Neuronal stem cell (in vitro differentiated cells): ENCODE data around the gene KYNU.
"Not testable (repeated sequence)": the region's sequence is repeated elsewhere in the genome, so short reads cannot be mapped to it uniquely, and the experiment has no call there.

Experiments used
- DNase-seq: peaks from one replicate; pipeline ENCODE4 v3.0.0-alpha.2; 2013; ENCODE audit warnings: low spot score
- H2AFZ ChIP-seq: one replicate; pipeline ENCODE4 v1.6.1; 2013; ENCODE audit warnings: mild to moderate bottlenecking, low read length, inconsistent platforms
- H2AK5ac ChIP-seq: 2 replicates; pipeline ENCODE4 v1.6.1; 2013; ENCODE audit warnings: low read depth, mild to moderate bottlenecking, inconsistent platforms, low read length, moderate library complexity, mixed read lengths
- H2BK120ac ChIP-seq: 2 replicates; pipeline ENCODE4 v1.6.1; 2013; ENCODE audit warnings: low read depth, mild to moderate bottlenecking, inconsistent platforms, low read length, moderate library complexity, mixed read lengths
- H2BK12ac ChIP-seq: one replicate; pipeline ENCODE4 v1.6.1; 2013; ENCODE audit warnings: low read length, inconsistent platforms
- H2BK15ac ChIP-seq: 2 replicates; pipeline ENCODE4 v1.6.1; 2013; ENCODE audit warnings: mild to moderate bottlenecking, low read length, inconsistent platforms, mixed read lengths
- H2BK5ac ChIP-seq: one replicate; pipeline ENCODE4 v1.6.1; 2013; ENCODE audit warnings: inconsistent platforms, mild to moderate bottlenecking, low read length, moderate library complexity
- H3K14ac ChIP-seq: one replicate; pipeline ENCODE4 v1.6.1; 2013; ENCODE audit warnings: low read length, inconsistent platforms
- H3K18ac ChIP-seq: 2 replicates; pipeline ENCODE4 v1.6.1; 2013; ENCODE audit warnings: low read length, inconsistent platforms
- H3K23ac ChIP-seq: 2 replicates; pipeline ENCODE4 v1.6.1; 2013; ENCODE audit warnings: low read depth, mild to moderate bottlenecking, mixed read lengths, low read length, inconsistent platforms; ENCODE audit not compliant: poor library complexity
- H3K27ac ChIP-seq: replicated peaks from 3 replicates; pipeline ENCODE4 v1.5.1; 2013; ENCODE audit warnings: low read length, inconsistent platforms
- H3K27me3 ChIP-seq, 3 experiments: 2 replicates each; pipeline ENCODE4 v1.6.1; 2013; ENCODE audit warnings: low read length in 3 of 3, mild to moderate bottlenecking in 2 of 3, inconsistent platforms in 1 of 3, low read depth in 1 of 3, mixed read lengths in 1 of 3, moderate library complexity in 1 of 3; ENCODE audit not compliant: control insufficient read depth in 3 of 3, insufficient read depth in 3 of 3
- H3K36me3 ChIP-seq, 2 donors: replicated peaks in 1 of 2; 2 replicates each; pipeline ENCODE4 v1.6.1; 2013; ENCODE audit warnings: low read length in 2 of 2; ENCODE audit not compliant: control insufficient read depth in 2 of 2, insufficient read depth in 2 of 2
- H3K4ac ChIP-seq: 2 replicates; pipeline ENCODE4 v1.6.1; 2013; ENCODE audit warnings: inconsistent platforms, mild to moderate bottlenecking, low read length, moderate library complexity
- H3K4me1 ChIP-seq, 2 donors: 1 replicate in 1 of 2; 2 replicates in 1 of 2; pipeline ENCODE4 v1.6.1; 2013; ENCODE audit warnings: low read length in 2 of 2, low read depth in 1 of 2; ENCODE audit not compliant: control insufficient read depth in 2 of 2, insufficient read depth in 1 of 2
- H3K4me2 ChIP-seq: one replicate; pipeline ENCODE4 v1.6.1; 2013; ENCODE audit warnings: mild to moderate bottlenecking, low read length, inconsistent platforms; ENCODE audit not compliant: insufficient read depth, poor library complexity, severe bottlenecking
- H3K4me3 ChIP-seq, 2 donors: 2 replicates each; pipeline ENCODE4 v1.5.1; 2013; ENCODE audit warnings: low read length in 2 of 2, mild to moderate bottlenecking in 2 of 2, inconsistent platforms in 1 of 2, moderate library complexity in 1 of 2
- H3K79me1 ChIP-seq: one replicate; pipeline ENCODE4 v1.6.1; 2013; ENCODE audit warnings: low read depth, mild to moderate bottlenecking, inconsistent platforms, low read length, moderate library complexity
- H3K9ac ChIP-seq: one replicate; pipeline ENCODE4 v1.6.1; 2013; ENCODE audit warnings: mild to moderate bottlenecking, low read depth, low read length, inconsistent platforms; ENCODE audit not compliant: poor library complexity
- H3K9me3 ChIP-seq, 2 donors: replicated peaks in 1 of 2; 2 replicates each; pipeline versions ENCODE3 to v1.6.1; 2013; ENCODE audit warnings: low read length in 2 of 2, mild to moderate bottlenecking in 2 of 2, inconsistent platforms in 1 of 2, low read depth in 1 of 2, mixed read lengths in 1 of 2, moderate library complexity in 1 of 2; ENCODE audit not compliant: control insufficient read depth in 2 of 2, insufficient read depth in 1 of 2
- H4K8ac ChIP-seq: one replicate; pipeline ENCODE4 v1.6.1; 2013; ENCODE audit warnings: low read depth, mild to moderate bottlenecking, inconsistent platforms, low read length, moderate library complexity
- H4K91ac ChIP-seq: one replicate; pipeline ENCODE4 v1.6.1; 2013; ENCODE audit warnings: low read length, low read depth, mild to moderate bottlenecking, inconsistent platforms; ENCODE audit not compliant: poor library complexity
- WGBS, 2 donors: extraction: QIAGEN DNeasy Blood & Tissue Kit; methylation state at CpG; one replicate each; pipeline ENCODE4 v1.1.7; 2013; ENCODE audit warnings: missing lambda C conversion rate in 2 of 2, mixed read lengths in 1 of 2; ENCODE audit not compliant: insufficient read length in 2 of 2, insufficient replicate concordance in 1 of 2; ENCODE audit errors: extremely low coverage in 2 of 2; 5-methylcytosine and 5-hydroxymethylcytosine counted together

The KYNU gene

DNA sequence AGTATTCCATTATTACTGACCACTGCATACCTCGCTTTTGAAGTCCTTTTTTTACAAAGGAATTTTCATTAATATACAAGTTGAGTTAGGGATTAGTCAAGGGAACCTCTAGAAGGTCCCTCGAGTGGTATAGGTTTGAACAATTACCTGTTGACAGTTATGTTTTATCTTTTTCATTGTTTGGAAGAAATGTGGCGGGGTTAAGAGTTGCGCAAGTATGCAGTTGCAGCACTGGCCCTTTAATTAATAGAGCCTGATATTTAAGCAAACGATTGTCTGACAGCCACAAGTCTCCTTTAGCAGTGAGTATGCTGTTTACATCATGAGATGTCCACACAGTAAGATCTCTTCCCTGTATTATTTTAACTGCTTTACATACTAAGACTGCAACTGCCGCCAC lies 24.3 kb downstream of the KYNU start:
- no peak overlapping the region for H3K14ac ChIP-seq
- H2AFZ ChIP-seq, result no peak overlapping the region
- no peak overlapping the region for H3K18ac ChIP-seq
- H2BK120ac ChIP-seq, result no peak overlapping the region
- H2BK12ac ChIP-seq, result no peak overlapping the region
- no peaks in the 10 kb centered on the region for H3K9me3 ChIP-seq
- no peaks in the 10 kb centered on the region for H3K27me3 ChIP-seq
- no peak overlapping the region for H3K4me2 ChIP-seq
- H4K91ac ChIP-seq, result no peak overlapping the region
- H3K79me1 ChIP-seq, result peaks cover 1% of the 10 kb centered on the region
- DNase-seq, result no peak
- H3K4me3 ChIP-seq, result no peak overlapping the region
- no peaks in the 10 kb centered on the region for H3K36me3 ChIP-seq
- no CpG with 5 or more reads among the region's 6 CpGs for WGBS, 2 donors
- H3K27ac ChIP-seq, result no peak overlapping the region
- H4K8ac ChIP-seq, result no peak overlapping the region
- no peak overlapping the region for H3K4ac ChIP-seq
- H3K4me1 ChIP-seq, result no peaks in the 10 kb centered on the region
- no peak overlapping the region for H2BK15ac ChIP-seq
- H3K23ac ChIP-seq, result no peak overlapping the region
- no peak overlapping the region for H3K9ac ChIP-seq
- H2AK5ac ChIP-seq, result no peak overlapping the region
- H2BK5ac ChIP-seq, result no peak overlapping the region

DNA sequence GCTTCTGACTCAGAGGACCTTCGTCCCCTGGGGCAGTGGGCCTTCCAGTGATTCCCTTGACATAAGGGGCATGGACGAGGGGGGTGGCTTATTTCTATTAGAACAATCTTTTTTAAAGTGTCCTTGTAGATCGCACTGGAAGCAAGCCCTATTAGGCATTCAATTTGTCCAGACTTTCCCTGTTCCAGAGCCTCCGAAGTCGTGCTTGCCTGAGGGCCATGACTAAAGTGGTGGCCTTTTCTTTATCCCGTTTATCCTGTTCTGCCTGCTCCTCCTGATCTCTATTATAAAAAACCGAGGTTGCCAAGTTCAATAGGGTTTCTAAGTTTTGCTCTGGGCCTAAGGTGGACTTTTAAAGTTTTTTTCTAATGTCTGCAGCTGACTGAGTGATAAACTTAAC lies 26.3 kb downstream of the KYNU start:
- not testable (repeated sequence) for H3K4ac ChIP-seq
- no CpG with 5 or more reads among the region's 7 CpGs for WGBS, 2 donors

DNA sequence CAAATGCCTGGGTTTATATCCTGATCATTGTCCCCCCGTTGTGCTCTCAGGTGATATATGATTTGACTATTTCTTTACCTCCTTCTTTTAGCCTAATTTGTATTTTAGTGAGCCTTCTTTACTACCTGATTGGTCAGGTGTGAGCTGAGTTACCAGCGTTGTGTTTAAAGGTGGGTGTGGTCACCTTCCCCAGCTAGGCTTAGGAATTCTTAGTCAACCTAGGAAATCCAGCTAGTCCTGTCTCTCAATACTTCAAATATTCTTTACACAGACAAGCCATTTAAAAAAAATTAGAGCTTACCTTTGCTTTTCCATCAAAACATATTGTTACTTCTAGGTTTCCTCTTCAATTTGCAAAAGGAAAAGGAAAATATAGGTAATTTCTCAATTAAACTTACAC lies 30.2 kb downstream of the KYNU start:
- H3K4me1 ChIP-seq, result no peaks in the 10 kb centered on the region
- H3K9ac ChIP-seq, result no peak overlapping the region
- H4K91ac ChIP-seq, result no peak overlapping the region
- H3K4me3 ChIP-seq, result no peak overlapping the region
- no CpG with 5 or more reads among the region's 2 CpGs for WGBS, 2 donors
- H4K8ac ChIP-seq, result no peak overlapping the region
- no peak overlapping the region for H3K14ac ChIP-seq
- H3K27me3 ChIP-seq, result no peaks in the 10 kb centered on the region
- no peak for DNase-seq
- no peak overlapping the region for H3K4ac ChIP-seq
- no peak overlapping the region for H2BK15ac ChIP-seq
- H2BK12ac ChIP-seq, result no peak overlapping the region
- H3K27ac ChIP-seq, result no peak overlapping the region
- H3K4me2 ChIP-seq, result no peak overlapping the region
- no peak overlapping the region for H2AFZ ChIP-seq
- H2BK5ac ChIP-seq, result no peak overlapping the region
- H2AK5ac ChIP-seq, result no peak overlapping the region
- no peak overlapping the region for H2BK120ac ChIP-seq
- H3K9me3 ChIP-seq, result no peaks in the 10 kb centered on the region
- no peaks in the 10 kb centered on the region for H3K79me1 ChIP-seq
- H3K18ac ChIP-seq, result no peak overlapping the region
- no peak overlapping the region for H3K23ac ChIP-seq
- H3K36me3 ChIP-seq, result no peaks in the 10 kb centered on the region

More for the DNA sequence above, 26.3 kb downstream of the KYNU start:
- H3K9ac ChIP-seq, DNase-seq, H2AK5ac ChIP-seq, H3K14ac ChIP-seq, H3K36me3 ChIP-seq, H2AFZ ChIP-seq, H4K91ac ChIP-seq, H3K4me3 ChIP-seq, H2BK15ac ChIP-seq, H2BK5ac ChIP-seq, H3K18ac ChIP-seq, H3K27me3 ChIP-seq, H3K9me3 ChIP-seq, H2BK120ac ChIP-seq, H3K27ac ChIP-seq, H2BK12ac ChIP-seq, H3K79me1 ChIP-seq, H3K4me1 ChIP-seq, H3K4me2 ChIP-seq, H4K8ac ChIP-seq, H3K23ac ChIP-seq: not testable (repeated sequence)

DNA sequence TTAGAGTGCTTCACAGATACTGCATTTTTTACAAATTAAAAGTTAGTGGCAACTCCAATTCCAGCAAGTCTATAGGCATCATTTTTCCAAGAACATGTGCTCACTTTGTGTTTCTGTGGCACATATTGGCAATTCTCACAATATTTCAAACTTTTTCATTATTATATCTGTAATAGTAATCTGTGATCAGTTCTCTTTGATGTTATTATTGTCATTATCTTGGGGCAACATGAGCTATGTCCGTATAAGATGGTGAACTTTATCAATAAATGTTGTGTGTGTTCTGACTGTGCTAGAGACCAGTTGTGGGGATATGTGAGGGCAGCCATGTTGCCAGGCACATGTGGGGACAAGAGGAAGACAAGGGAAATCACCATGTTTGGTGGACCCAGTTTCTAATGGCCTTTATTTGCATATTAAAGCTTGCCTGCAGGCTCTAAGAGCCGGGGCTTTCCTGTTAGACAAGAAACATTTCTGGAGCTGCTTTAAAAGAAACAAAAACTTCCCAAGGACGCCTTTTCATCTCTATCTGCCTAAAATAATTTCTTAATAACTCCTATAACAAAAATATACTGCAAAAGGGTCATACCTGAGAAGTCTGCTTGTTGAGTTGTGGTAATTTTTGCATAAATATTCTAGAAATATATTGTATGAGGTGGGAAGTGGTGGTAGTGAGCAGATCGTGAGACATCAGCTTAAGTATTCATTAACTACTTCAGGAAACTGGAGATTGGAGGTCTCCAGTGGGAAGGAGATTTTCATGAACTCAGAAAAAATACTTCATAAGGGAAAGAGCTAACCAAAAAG lies 37.2 kb downstream of the KYNU start:
- Histone ChIP-seq H3K79me1 (no peaks in the 10 kb centered on the region), H2BK120ac (no peak overlapping the region), H3K36me3 (no peaks in the 10 kb centered on the region), H4K8ac (no peak overlapping the region), H3K18ac (no peak overlapping the region), H3K4me3 (no peak overlapping the region), H3K27ac (no peak overlapping the region), H3K4ac (no peak overlapping the region), H2BK12ac (no peak overlapping the region), H3K4me1 (no peaks in the 10 kb centered on the region), H2AFZ (peak overlapping the region; percentile 45), H3K4me2 (no peak overlapping the region), H2BK15ac (no peak overlapping the region), H3K9ac (no peak overlapping the region), H3K9me3 (peaks cover 0 to 2% of the 10 kb centered on the region in 2 donors), H3K14ac (no peak overlapping the region), H2BK5ac (no peak overlapping the region), H3K27me3 (no peaks in the 10 kb centered on the region), H3K23ac (no peak overlapping the region), H2AK5ac (no peak overlapping the region), H4K91ac (no peak overlapping the region)
- no CpG with 5 or more reads among the region's 4 CpGs for WGBS, 2 donors
- no peak for DNase-seq
